IgD-negative memory B cell (primary cell): ENCODE data around the gene PCNX3. TPM values are rescaled to one million over a fixed set of nuclear protein-coding genes. Genes with fewer than 3 reads are reported as not detected.

Experiments
- H3K27ac Mint-ChIP-seq, 3 donors: one replicate each; pipeline ENCODE4 v1.8.0; 2020 to 2022; ENCODE audit warnings: mild to moderate bottlenecking in 3 of 3, mixed read lengths in 3 of 3, moderate library complexity in 1 of 3
- H3K27me3 Mint-ChIP-seq: one replicate; pipeline ENCODE4 v1.8.0; 2021; ENCODE audit warnings: mixed read lengths
- H3K36me3 Mint-ChIP-seq: one replicate; pipeline ENCODE4 v1.8.0; 2020; ENCODE audit warnings: mild to moderate bottlenecking, mixed read lengths
- H3K4me1 Mint-ChIP-seq, 3 donors: one replicate each; pipeline ENCODE4 v1.8.0; 2020 to 2022; ENCODE audit warnings: mixed read lengths in 3 of 3, mild to moderate bottlenecking in 1 of 3
- H3K4me3 Mint-ChIP-seq, 4 donors: one replicate each; pipeline ENCODE4 v1.8.0; 2020 to 2022; ENCODE audit warnings: mild to moderate bottlenecking in 4 of 4, mixed read lengths in 4 of 4, moderate library complexity in 3 of 4
- H3K9me3 Mint-ChIP-seq, 3 donors: one replicate each; pipeline ENCODE4 v1.8.0; 2020 to 2021; ENCODE audit warnings: mixed read lengths in 3 of 3, mild to moderate bottlenecking in 1 of 3
- polyA plus RNA-seq: library from polyadenylated mRNA; unstranded; fragments of 300-500 nt; fragmentation: Illumina TruSeq; gene quantifications from one replicate; pipeline ENCODE4 v1.2.3, GENCODE V29; 2021

Gene PCNX3
- polyA plus RNA-seq, 1 donor from 2014 or later, result 6.8 TPM

- Mint-ChIP-seq H3K36me3 (peaks cover 4% of the 10 kb centered on the region), H3K4me1 (peaks cover 4 to 22% (median 15%) of the 10 kb centered on the region in 3 donors), H3K27ac (peak overlapping the region; percentile 90 to 98 (median 97)), H3K27me3 (no peaks in the 10 kb centered on the region), H3K9me3 (no peaks in the 10 kb centered on the region), H3K4me3 (peak overlapping the region; percentile 94 to 99 (median 96))
Measured at GRCh38 chr11:65642014-65642671, 26.6 kb downstream of the PCNX3 start.

GRCh38 chr11:65643971-65644370 lies 28.4 kb downstream of the PCNX3 start:
- peaks cover 4% of the 10 kb centered on the region for H3K36me3 Mint-ChIP-seq
- H3K4me1 Mint-ChIP-seq, result peaks cover 4 to 16% (median 10%) of the 10 kb centered on the region in 3 donors
- H3K27me3 Mint-ChIP-seq, result no peaks in the 10 kb centered on the region
- H3K4me3 Mint-ChIP-seq, result peak overlapping the region in 3 of 4 donors; percentile 32 to 85 (median 41)
- H3K9me3 Mint-ChIP-seq, result no peaks in the 10 kb centered on the region
- peak overlapping the region in 2 of 3 donors; percentile 92 to 98 for H3K27ac Mint-ChIP-seq

GRCh38 chr11:65644837-65645236 lies 29.3 kb downstream of the PCNX3 start:
- Mint-ChIP-seq H3K27ac (peak overlapping the region; percentile 31 to 98 (median 76)), H3K36me3 (peaks cover 4% of the 10 kb centered on the region), H3K27me3 (no peaks in the 10 kb centered on the region), H3K4me3 (peak overlapping the region in 2 of 4 donors; percentile 39 to 85), H3K4me1 (peaks cover 4 to 15% (median 5%) of the 10 kb centered on the region in 3 donors), H3K9me3 (no peaks in the 10 kb centered on the region)

GRCh38 chr11:65645710-65646109 lies 30.1 kb downstream of the PCNX3 start:
- Mint-ChIP-seq H3K27me3 (no peaks in the 10 kb centered on the region), H3K4me3 (peak overlapping the region in 1 of 4 donors; percentile 52), H3K36me3 (peaks cover 6% of the 10 kb centered on the region), H3K4me1 (peaks cover 4 to 19% (median 5%) of the 10 kb centered on the region in 3 donors), H3K27ac (peak overlapping the region in 2 of 3 donors; percentile 73 to 98), H3K9me3 (no peaks in the 10 kb centered on the region)

DNA sequence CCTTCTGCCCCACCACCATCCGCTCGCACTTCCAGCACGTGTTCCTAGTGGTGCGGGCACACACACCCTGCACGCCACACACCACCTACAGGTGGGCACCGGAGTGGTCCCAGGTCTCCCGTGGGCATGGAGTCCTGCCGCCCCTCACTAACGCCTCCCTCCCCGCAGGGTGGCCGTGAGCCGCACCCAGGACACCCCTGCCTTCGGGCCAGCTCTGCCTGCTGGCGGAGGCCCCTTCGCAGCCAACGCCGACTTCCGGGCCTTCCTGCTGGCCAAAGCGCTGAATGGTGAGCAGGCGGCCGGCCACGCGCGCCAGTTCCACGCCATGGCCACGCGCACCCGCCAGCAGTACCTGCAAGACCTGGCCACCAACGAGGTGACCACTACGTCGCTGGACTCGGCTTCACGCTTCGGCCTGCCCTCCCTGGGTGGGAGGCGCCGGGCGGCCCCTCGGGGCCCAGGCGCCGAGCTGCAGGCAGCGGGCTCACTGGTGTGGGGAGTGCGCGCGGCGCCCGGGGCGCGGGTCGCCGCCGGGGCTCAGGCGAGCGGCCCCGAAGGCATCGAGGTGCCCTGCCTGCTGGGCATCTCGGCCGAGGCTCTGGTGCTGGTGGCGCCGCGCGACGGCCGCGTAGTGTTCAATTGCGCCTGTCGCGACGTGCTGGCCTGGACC lies 30.8 kb downstream of the PCNX3 start:
- Mint-ChIP-seq H3K36me3 (peaks cover 6% of the 10 kb centered on the region), H3K27me3 (no peaks in the 10 kb centered on the region), H3K27ac (peak overlapping the region in 2 of 3 donors; percentile 73 to 98), H3K9me3 (no peaks in the 10 kb centered on the region), H3K4me1 (peaks cover 10 to 18% (median 12%) of the 10 kb centered on the region in 3 donors), H3K4me3 (peak overlapping the region in 1 of 4 donors; percentile 35)

- Mint-ChIP-seq H3K27ac (no peak overlapping the region), H3K36me3 (peaks cover 6% of the 10 kb centered on the region), H3K4me1 (peaks cover 12 to 20% (median 14%) of the 10 kb centered on the region in 3 donors)
Measured at GRCh38 chr11:65646958-65647701, 31.6 kb downstream of the PCNX3 start.

DNA sequence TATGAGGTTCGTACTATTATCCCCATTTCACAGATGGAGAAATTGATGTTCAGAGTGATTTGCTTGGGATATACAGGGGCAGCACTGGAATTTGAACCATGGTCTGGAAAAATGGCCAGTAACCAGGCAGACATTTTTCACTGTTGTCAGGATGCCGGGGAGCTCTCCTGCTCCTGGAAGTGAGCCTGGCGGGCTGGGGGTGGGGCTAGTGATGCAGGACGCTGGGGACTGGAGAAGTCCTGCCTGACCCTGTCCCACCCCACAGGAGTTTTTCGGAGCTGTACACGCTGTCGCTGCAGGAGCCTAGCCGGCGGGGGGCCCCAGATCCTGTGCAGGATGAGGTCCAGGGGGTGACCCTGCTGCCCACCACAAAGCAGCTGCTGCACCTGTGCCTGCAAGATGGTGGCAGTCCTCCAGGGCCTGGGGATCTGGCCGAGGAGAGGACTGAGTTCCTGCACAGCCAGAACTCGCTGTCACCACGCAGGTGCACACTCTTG lies 33.5 kb downstream of the PCNX3 start:
- H3K4me3 Mint-ChIP-seq, result peak overlapping the region in 1 of 4 donors; percentile 66
- peaks cover 6% of the 10 kb centered on the region for H3K36me3 Mint-ChIP-seq
- H3K27ac Mint-ChIP-seq, result peak overlapping the region in 2 of 3 donors; percentile 53 to 87
- H3K27me3 Mint-ChIP-seq, result no peaks in the 10 kb centered on the region
- no peaks in the 10 kb centered on the region for H3K9me3 Mint-ChIP-seq
- H3K4me1 Mint-ChIP-seq, result peaks cover 24 to 28% (median 25%) of the 10 kb centered on the region in 3 donors

More at GRCh38 chr11:65646958-65647701, 31.6 kb downstream of the PCNX3 start:
- Mint-ChIP-seq H3K9me3 (no peaks in the 10 kb centered on the region), H3K27me3 (no peaks in the 10 kb centered on the region), H3K4me3 (no peak overlapping the region)

GRCh38 chr11:65649656-65650546 lies 34.3 kb downstream of the PCNX3 start:
- H3K4me3 Mint-ChIP-seq, result peak overlapping the region in 3 of 4 donors; percentile 39 to 94 (median 55)
- H3K4me1 Mint-ChIP-seq, result peaks cover 25 to 28% (median 25%) of the 10 kb centered on the region in 3 donors
- peak overlapping the region in 2 of 3 donors; percentile 53 to 98 for H3K27ac Mint-ChIP-seq
- H3K27me3 Mint-ChIP-seq, result no peaks in the 10 kb centered on the region
- peaks cover 6% of the 10 kb centered on the region for H3K36me3 Mint-ChIP-seq
- no peaks in the 10 kb centered on the region for H3K9me3 Mint-ChIP-seq

- Mint-ChIP-seq H3K4me1 (peaks cover 28% of the 10 kb centered on the region in 3 donors), H3K27me3 (no peaks in the 10 kb centered on the region), H3K4me3 (peak overlapping the region in 2 of 4 donors; percentile 55 to 94)
Measured at GRCh38 chr11:65650547-65651338, 35.2 kb downstream of the PCNX3 start.

DNA sequence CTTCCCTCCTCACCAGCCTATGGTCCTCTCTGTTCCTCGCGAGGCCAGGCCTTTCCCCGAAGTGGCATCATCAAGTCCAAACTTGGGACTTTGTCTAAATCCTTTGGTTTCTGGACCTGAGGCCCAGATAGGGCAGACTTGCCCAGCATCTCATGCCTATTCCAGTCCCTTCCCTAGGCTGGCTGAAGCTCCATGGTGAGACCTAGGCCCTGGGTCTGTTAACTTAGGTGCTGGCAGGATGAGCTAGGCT lies 35.7 kb downstream of the PCNX3 start:
- peak overlapping the region; percentile 96 to 99 (median 98) for H3K27ac Mint-ChIP-seq
- no peaks in the 10 kb centered on the region for H3K27me3 Mint-ChIP-seq
- H3K4me1 Mint-ChIP-seq, result peaks cover 28 to 30% (median 28%) of the 10 kb centered on the region in 3 donors
- no peaks in the 10 kb centered on the region for H3K9me3 Mint-ChIP-seq
- peak overlapping the region in 2 of 4 donors; percentile 94 to 97 for H3K4me3 Mint-ChIP-seq
- peaks cover 2% of the 10 kb centered on the region for H3K36me3 Mint-ChIP-seq

More at GRCh38 chr11:65650547-65651338, 35.2 kb downstream of the PCNX3 start:
- Mint-ChIP-seq H3K9me3 (no peaks in the 10 kb centered on the region), H3K27ac (peak overlapping the region; percentile 96 to 99 (median 98)), H3K36me3 (peaks cover 3% of the 10 kb centered on the region)

GRCh38 chr11:65651589-65652510 lies 36.3 kb downstream of the PCNX3 start:
- no peaks in the 10 kb centered on the region for H3K27me3 Mint-ChIP-seq
- peaks cover 28 to 34% (median 29%) of the 10 kb centered on the region in 3 donors for H3K4me1 Mint-ChIP-seq
- no peaks in the 10 kb centered on the region for H3K9me3 Mint-ChIP-seq

GRCh38 chr11:65652511-65653228 lies 37.1 kb downstream of the PCNX3 start:
- Mint-ChIP-seq H3K4me1 (peaks cover 28 to 34% (median 29%) of the 10 kb centered on the region in 3 donors), H3K27ac (peak overlapping the region; percentile 98 to 99 (median 99)), H3K36me3 (peaks cover 2% of the 10 kb centered on the region), H3K27me3 (no peaks in the 10 kb centered on the region), H3K9me3 (no peaks in the 10 kb centered on the region), H3K4me3 (peak overlapping the region; percentile 90 to 97 (median 96))

More at GRCh38 chr11:65651589-65652510, 36.3 kb downstream of the PCNX3 start:
- H3K27ac Mint-ChIP-seq, result peak overlapping the region; percentile 96 to 99 (median 98)
- peak overlapping the region; percentile 79 to 97 (median 96) for H3K4me3 Mint-ChIP-seq
- peaks cover 2% of the 10 kb centered on the region for H3K36me3 Mint-ChIP-seq
